ENCODE data around the gene TMEM131.

The TMEM131 gene

GRCh38 chr2:97788986-97789644 is 206.6 kb downstream of the TMEM131 start:
- DNase-seq: no peak

GRCh38 chr2:97785818-97786217 is 209.9 kb downstream of the TMEM131 start:
- no peak for DNase-seq

GRCh38 chr2:97784953-97785352 is 210.8 kb downstream of the TMEM131 start:
- DNase-seq: no peak

GRCh38 chr2:97781981-97782380 is 213.8 kb downstream of the TMEM131 start:
- DNase-seq: peak; percentile 31

GRCh38 chr2:97779141-97779540 is 216.6 kb downstream of the TMEM131 start:
- no peak for DNase-seq

GRCh38 chr2:97775074-97775473 is 220.7 kb downstream of the TMEM131 start:
- DNase-seq: no peak

GRCh38 chr2:97774425-97774824 is 221.3 kb downstream of the TMEM131 start:
- DNase-seq: no peak

- no peak for DNase-seq
These were observed 225.3 kb downstream of the TMEM131 start for GRCh38 chr2:97770445-97770844.

- no peak for DNase-seq
These were observed 226.0 kb downstream of the TMEM131 start for GRCh38 chr2:97769711-97770110.

- no peak for DNase-seq
These were observed 226.4 kb downstream of the TMEM131 start for GRCh38 chr2:97769308-97769707.

GRCh38 chr2:97766567-97766966 is 229.2 kb downstream of the TMEM131 start:
- no peak for DNase-seq

- DNase-seq: no peak
These were observed 229.8 kb downstream of the TMEM131 start for GRCh38 chr2:97765933-97766332.

GRCh38 chr2:97764559-97765263 is 231.0 kb downstream of the TMEM131 start:
- no peak for DNase-seq

GRCh38 chr2:97763176-97763845 is 232.4 kb downstream of the TMEM131 start:
- DNase-seq: no peak

- no peak for DNase-seq
These were observed 234.6 kb downstream of the TMEM131 start for GRCh38 chr2:97761192-97761591.

GRCh38 chr2:97760480-97761049 is 235.2 kb downstream of the TMEM131 start:
- DNase-seq: no peak

GRCh38 chr2:97759727-97760407 is 235.9 kb downstream of the TMEM131 start:
- DNase-seq: no peak

- DNase-seq: no peak
These were observed 237.5 kb downstream of the TMEM131 start for GRCh38 chr2:97758131-97758705.

- DNase-seq: no peak
These were observed 238.7 kb downstream of the TMEM131 start for GRCh38 chr2:97757062-97757461.

- no peak for DNase-seq
These were observed 240.3 kb downstream of the TMEM131 start for GRCh38 chr2:97755491-97755890.

- no peak for DNase-seq
These were observed 240.9 kb downstream of the TMEM131 start for GRCh38 chr2:97754690-97755346.
